BE2C (cell line): ENCODE data around the gene BTRC.
A peak's percentile ranks its signal among the peaks of the same experiment; 100 is the strongest.

ENCODE experiments used
- DNase-seq: peaks from one replicate; pipeline ENCODE4 v3.0.0-alpha.2; 2020
- H3K27me3 ChIP-seq: fragments of 250-450 bp; sonication (Bioruptor Pico); 2 replicates; pipeline ENCODE4 v1.5.1; 2020; ENCODE audit warnings: mild to moderate bottlenecking
- H3K36me3 ChIP-seq: fragments of 250-450 bp; sonication (Bioruptor Pico); 2 replicates; pipeline ENCODE4 v1.5.1; 2020; ENCODE audit warnings: mild to moderate bottlenecking
- H3K4me1 ChIP-seq: fragments of 250-450 bp; sonication (Bioruptor Pico); 2 replicates; pipeline ENCODE4 v1.5.1; 2020
- H3K4me3 ChIP-seq: 2 replicates; pipeline ENCODE4 v1.5.1; 2011; ENCODE audit warnings: low read depth, low read length
- H3K9me3 ChIP-seq: fragments of 250-450 bp; sonication (Bioruptor Pico); 2 replicates; pipeline ENCODE4 v1.5.1; 2020
- TF ChIP-seq, protein P1 (sequence below): IDR thresholded peaks from 2 replicates; pipeline ENCODE4 v1.5.1; 2012; ENCODE audit warnings: mild to moderate bottlenecking, low read depth, low read length

BTRC gene

GRCh38 chr10:101565936-101566332, 212.0 kb downstream of the BTRC start:
- no peak for DNase-seq
- TF ChIP-seq, protein P1, sequence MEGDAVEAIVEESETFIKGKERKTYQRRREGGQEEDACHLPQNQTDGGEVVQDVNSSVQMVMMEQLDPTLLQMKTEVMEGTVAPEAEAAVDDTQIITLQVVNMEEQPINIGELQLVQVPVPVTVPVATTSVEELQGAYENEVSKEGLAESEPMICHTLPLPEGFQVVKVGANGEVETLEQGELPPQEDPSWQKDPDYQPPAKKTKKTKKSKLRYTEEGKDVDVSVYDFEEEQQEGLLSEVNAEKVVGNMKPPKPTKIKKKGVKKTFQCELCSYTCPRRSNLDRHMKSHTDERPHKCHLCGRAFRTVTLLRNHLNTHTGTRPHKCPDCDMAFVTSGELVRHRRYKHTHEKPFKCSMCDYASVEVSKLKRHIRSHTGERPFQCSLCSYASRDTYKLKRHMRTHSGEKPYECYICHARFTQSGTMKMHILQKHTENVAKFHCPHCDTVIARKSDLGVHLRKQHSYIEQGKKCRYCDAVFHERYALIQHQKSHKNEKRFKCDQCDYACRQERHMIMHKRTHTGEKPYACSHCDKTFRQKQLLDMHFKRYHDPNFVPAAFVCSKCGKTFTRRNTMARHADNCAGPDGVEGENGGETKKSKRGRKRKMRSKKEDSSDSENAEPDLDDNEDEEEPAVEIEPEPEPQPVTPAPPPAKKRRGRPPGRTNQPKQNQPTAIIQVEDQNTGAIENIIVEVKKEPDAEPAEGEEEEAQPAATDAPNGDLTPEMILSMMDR: no peak
- Histone ChIP-seq H3K9me3 (no peaks in the 10 kb centered on the region), H3K4me1 (peaks cover 8% of the 10 kb centered on the region), H3K36me3 (no peaks in the 10 kb centered on the region), H3K4me3 (peak overlapping the region; percentile 41), H3K27me3 (peaks cover 5% of the 10 kb centered on the region)

DNA sequence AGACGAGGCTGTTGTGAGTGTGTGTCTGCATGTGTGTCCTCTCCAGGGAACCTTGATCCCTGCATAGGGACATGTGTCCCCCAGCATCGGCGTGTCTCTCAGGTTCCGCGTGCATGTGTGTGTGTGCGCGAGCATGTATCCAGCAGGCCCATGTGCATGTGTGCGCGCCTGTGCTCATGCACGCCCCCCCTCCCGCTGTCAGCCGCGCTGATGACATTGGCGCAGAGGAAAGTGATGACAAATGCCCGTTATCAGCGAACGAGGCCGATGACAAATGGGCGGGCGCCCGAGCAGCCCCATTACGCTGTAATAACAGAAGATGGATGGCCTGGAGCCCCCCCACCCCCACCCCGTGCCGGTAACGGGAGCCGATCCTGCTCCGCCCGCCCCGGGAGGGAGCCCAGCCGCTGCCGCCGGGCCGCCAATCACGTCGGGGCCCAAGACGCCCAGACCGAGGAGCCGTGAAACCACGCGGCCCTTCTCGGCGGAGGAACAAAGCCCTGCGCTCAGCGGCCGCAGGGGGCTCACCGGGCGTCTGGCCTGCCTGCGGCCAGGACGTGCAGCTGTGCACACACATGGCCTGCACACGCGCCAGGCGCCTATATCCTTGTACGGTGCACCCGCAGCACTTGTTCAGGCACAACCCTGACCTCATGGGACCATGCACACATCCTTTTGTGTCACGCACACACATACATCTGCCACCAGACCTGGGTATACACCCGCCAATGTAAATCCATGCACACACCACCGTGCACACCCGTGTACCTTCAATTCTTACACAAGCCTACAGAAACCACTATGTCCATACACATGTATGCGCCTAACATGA, 212.6 kb downstream of the BTRC start:
- DNase-seq: peak; percentile 79
- H3K9me3 ChIP-seq: no peaks in the 10 kb centered on the region
- H3K36me3 ChIP-seq: no peaks in the 10 kb centered on the region
- H3K4me1 ChIP-seq: peaks cover 2% of the 10 kb centered on the region
- TF ChIP-seq, protein P1: no peak
- peaks cover 5% of the 10 kb centered on the region for H3K27me3 ChIP-seq
- peak overlapping the region; percentile 41 for H3K4me3 ChIP-seq

DNA sequence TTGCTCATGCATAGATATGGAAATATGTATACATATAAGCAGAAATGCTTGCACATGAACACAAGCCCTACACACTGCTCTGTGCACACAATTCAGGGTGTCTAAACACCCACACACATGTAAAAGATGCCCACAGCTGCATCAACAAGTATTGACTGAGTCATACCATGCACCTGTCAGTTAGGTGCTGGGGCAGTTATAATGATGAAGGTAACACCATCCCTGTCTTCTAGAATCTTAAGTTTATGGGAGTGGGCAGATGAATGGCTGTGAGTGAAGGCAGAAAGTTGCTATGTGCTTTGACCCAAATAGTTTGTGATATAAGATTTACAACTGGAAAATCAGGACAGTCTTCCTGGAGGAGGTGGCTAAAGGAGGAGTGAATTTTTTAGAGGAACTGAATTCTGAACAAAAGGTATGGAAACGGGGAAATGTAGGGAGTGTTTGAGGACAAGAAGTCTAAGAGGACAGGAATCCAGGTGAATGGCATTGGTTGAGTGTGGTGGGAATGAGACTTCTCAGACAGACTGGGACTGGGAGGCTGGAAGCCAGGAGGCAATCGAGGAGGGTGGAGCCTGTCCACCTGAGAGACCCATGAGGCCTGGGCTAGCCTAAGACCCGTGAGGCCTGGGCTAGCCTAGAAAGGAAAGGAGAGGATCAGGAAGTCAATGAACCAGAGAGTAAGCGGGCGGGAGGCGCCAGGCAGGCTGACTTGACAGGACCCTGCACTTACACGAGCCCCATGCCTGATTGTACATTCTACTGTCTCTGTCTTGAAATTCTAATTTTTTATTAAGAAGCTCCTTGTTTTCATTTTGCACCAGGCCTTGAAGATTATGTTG, 213.4 kb downstream of the BTRC start:
- DNase-seq: no peak
- Histone ChIP-seq H3K9me3 (no peaks in the 10 kb centered on the region), H3K4me1 (no peaks in the 10 kb centered on the region; the same call in 1 of the 2 replicates), H3K27me3 (peaks cover 5% of the 10 kb centered on the region), H3K36me3 (no peaks in the 10 kb centered on the region), H3K4me3 (no peak overlapping the region; the same call in 1 of the 2 replicates)
- TF ChIP-seq, protein P1: no peak

- H3K4me1 ChIP-seq: no peaks in the 10 kb centered on the region; the same call in 1 of the 2 replicates
Observed at GRCh38 chr10:101568054-101568745, 214.2 kb downstream of the BTRC start.

GRCh38 chr10:101569323-101569621, 215.3 kb downstream of the BTRC start:
- DNase-seq: no peak
- peaks cover 5% of the 10 kb centered on the region for H3K27me3 ChIP-seq
- H3K36me3 ChIP-seq: no peaks in the 10 kb centered on the region
- no peaks in the 10 kb centered on the region; the same call in 1 of the 2 replicates for H3K4me1 ChIP-seq
- peak overlapping the region; percentile 71 for H3K4me3 ChIP-seq
- peaks cover 5% of the 10 kb centered on the region; the same call in 1 of the 2 replicates for H3K9me3 ChIP-seq
- TF ChIP-seq, protein P1: no peak

More at GRCh38 chr10:101568054-101568745, 214.2 kb downstream of the BTRC start:
- H3K9me3 ChIP-seq: peaks cover 5% of the 10 kb centered on the region; the same call in 1 of the 2 replicates
- H3K36me3 ChIP-seq: no peaks in the 10 kb centered on the region
- peaks cover 5% of the 10 kb centered on the region for H3K27me3 ChIP-seq
- no peak for DNase-seq
- no peak overlapping the region for H3K4me3 ChIP-seq
- TF ChIP-seq, protein P1: no peak
